HG02759 (cell line): ENCODE results near the gene GINS2.

ENCODE experiments used
- ATAC-seq: cut with Tn5 transposase; IDR thresholded peaks from one replicate; pipeline ENCODE4 v1.9.1; 2021; ENCODE audit warnings: mild to moderate bottlenecking, moderate library complexity; ENCODE audit not compliant: unreplicated experiment

GINS2 gene

DNA sequence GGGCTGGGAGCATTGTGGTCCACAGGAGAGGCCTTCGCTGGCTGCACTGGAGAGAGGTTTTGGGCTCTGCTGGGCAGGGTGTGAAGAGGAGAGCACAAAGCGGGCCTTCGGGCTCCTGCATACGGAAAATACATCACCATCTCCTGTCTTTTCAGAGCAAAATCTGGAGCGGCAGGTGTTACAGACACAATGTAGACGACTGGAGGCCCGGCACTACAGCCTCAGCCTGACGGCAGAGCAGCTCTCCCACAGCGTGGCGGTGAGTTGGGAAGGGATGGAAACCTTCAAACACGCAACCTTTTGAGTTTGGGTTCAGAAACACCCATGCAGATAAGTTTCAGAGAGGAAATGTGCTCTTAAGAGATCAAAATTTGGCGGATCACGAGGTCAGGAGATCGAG, 17.9 kb downstream of the GINS2 start:
- no peak for ATAC-seq

DNA sequence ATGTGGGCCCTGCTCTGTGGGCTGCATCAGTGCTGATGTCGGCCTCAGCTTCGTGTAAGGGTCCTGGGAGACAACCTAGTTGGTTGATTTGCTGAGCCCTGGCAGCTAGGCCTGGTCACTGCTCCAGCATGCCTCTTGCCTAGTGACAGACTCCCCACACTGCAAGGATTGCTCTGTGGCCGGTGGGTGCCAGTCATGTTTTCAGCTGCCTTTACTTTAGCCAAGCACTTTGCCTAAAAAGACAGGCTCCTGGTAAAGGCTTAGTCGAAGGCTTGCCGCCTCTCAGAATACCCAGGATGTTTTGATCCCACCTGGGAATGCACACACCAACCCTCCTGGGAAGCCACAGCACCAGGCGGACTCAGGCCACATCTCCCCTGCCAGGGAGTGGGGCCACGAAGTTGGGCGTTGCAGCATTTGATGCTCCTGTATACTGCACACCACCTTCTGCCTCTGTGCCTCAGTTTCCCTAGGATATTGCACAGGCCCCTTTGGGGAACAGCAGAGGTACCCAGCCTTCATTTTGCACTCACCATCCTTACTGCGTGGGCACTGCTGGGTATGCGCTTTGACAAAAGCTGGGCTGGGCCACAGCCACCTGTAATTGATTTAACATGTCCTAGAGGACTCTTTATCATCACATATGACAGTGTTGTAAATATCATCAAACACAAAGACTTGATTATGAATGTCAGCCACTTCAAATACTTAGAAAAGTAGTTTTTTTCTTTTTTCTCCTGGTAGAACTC, 19.9 kb downstream of the GINS2 start:
- ATAC-seq = no peak

DNA sequence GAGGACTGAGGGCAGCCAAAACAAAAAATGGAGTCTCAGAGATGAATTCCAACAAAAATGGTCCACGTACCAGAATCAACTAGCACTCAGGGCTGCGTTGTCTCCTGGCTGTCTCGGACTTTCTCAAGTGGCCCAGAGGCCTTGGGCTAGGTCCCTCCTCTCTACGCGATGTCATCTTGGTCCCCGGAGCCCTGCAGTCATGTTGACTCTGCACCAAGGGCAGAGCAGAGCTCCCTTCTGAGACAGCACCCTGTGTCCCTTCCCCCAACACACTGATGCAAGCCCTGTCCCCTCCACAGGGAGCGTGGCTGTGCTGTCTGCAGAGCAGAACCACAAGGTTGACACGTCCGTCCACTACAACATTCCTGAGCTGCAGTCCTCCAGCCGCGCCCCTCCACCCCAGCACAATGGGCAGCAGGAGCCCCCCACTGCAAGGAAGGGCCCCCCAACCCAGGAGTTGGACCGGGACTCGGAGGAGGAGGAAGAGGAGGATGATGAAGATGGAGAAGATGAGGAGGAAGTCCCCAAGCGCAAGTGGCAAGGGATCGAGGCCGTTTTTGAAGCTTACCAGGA, 20.8 kb downstream of the GINS2 start:
- no peak for ATAC-seq

DNA sequence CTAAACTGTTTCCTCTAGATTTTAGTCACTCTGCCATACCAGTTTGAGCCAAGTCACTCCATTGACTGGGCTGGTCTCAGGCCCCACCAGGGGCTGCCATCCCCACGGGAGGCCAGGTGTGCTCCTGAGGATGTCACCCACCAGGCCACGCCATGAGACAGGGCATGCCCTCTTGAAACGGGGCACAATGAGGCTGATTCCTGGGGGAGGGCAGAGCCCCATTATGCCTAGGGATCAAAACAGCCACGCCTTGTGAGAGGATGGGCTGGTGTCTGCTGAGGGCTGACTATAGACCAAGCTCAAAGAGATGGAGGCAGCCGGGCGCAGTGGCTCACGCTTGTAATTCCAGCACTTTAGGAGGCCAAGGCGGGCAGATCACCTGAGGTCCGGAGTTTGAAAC, 21.5 kb downstream of the GINS2 start:
- ATAC-seq = no peak

DNA sequence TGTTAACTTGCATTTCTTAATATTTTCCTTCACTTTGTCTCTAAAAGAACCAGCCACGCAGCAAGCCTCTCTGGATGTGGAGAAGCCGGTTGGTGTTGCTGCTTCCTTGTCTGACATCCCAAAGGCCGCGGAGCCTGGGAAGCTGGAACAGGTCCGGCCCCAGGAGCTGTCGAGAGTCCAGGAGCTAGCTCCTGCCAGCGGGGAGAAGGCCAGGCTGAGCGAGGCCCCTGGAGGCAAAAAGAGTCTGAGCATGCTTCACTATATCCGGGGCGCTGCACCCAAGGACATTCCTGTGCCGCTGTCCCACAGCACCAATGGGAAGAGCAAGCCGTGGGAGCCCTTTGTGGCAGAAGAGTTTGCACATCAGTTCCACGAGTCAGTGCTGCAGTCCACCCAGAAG, 22.8 kb downstream of the GINS2 start:
- ATAC-seq = no peak

DNA sequence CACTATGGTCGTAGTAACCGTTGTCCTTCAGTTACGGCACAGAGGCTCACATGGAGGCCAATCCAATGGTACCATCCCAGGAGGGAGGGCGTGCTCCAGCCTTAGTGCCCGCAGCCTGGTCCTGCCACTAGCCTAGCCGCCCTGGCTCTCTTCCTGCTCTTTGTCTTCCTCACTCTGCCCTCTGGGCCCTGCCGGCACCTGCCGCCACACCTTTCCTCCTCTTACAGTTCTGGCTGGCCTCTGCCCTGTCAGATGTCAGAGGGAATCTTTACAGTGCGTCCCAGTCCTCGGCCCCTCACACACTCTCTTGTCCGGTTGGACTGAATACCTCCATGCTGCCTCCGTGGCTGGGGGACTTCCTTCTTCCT, 23.4 kb downstream of the GINS2 start:
- ATAC-seq = no peak

DNA sequence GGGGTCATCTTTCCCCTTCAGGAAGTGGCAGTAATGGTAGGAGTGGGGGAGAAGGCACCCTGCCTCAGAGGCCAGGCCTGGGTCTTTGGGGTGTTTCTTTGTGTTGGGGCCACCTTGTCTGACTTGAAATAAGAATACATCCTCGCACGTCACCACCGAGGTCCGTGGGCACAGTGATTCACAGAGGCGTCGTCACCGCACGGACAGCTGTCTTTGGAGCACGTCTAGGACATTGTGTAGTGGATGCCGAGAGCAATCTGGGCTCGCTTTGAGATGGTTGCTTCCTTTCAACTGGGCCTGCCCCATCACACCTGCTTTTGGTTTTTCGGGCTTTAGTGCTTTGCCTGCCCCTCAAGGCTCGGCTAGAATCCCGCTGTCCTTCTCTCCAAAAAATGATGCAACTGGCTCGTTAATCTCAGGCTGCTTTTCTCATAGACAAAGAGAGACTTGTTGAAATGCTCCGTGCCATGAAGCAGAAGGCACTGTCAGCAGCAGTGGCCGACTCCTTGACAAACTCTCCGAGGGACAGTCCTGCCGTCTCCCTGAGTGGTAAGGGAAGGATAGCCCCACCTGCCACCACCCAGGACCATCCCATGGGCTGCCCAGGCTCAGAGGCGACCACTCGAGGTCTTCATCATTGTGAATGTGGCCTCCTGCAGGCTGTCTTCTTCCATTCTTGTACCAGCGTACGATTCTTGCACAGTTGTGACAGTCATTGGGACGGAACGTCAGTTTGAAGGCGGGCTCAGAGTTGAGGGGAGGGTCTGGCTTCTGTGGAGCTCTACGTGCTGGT, 24.0 kb downstream of the GINS2 start:
- no peak for ATAC-seq

DNA sequence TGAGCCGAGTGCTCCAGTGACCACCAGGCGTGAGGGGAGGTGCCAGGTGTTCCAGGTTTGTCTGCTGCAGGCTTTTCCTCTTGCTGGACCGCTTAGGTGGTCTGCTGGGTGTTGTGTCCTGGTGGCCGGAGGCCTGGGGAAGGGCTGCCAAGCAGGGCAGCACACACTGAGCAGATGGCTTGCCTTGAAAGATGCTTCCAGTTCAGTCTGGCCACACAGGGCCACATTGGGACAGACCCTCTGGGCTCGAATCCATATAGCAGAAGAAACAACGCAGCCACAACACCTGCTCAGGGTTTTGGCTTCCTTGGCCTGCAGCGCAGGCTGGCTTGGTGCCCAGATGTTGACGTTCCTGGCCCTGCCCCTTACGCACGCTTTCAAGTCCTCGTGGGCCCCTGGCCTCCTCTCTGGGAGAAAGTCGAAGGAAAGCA, 24.8 kb downstream of the GINS2 start:
- no peak for ATAC-seq

DNA sequence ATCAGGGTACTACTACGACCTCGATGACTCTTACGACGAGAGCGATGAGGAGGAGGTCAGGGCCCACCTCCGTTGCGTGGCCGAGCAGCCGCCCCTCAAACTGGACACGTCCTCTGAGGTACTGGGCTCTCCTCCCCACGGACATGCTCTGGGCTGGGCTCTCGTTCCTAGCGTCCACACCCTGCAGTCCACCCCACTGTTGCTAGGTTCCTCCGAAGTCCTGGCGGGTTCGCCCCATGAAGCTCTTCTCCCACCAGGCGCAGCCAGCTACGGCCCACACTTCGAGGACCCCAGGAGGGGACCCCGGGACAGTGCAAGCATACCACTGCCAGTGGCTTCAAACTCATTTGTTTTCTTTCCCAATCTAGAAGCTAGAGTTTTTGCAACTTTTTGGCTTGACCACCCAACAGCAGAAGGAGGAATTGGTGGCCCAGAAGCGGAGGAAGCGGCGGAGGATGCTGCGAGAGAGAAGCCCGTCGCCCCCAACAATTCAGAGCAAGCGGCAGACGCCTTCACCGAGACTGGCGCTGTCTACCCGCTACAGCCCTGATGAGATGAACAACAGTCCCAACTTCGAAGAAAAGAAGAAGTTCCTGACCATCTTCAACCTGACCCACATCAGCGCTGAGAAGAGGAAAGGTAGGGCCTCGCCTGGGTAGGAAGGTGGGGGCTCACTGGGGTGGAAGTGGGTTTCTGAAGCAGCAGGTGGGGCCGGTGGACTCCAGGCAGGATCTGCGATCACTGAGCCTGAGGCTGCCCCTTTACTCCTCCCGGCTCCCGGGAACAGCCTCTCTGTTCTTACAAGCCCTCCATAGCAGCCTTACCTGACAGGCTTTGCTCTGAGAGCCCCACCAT, 25.6 kb downstream of the GINS2 start:
- ATAC-seq = no peak

DNA sequence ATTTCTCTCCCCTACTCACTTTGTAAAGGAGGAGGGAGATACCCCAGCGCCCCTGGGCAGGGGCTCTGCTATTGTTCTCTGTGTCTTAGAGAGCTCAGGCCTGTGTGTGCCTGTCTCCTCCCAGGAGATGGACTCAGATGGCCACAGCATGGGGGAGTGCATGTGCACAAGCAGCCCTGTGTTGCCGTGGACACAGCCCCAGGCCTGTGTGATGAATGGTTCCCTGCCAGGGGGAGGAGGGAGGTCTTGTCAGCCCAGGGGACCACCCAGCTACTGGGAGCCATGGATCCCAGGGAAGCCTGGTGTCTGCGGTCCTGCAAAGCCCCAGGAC, 26.3 kb downstream of the GINS2 start:
- no peak for ATAC-seq

DNA sequence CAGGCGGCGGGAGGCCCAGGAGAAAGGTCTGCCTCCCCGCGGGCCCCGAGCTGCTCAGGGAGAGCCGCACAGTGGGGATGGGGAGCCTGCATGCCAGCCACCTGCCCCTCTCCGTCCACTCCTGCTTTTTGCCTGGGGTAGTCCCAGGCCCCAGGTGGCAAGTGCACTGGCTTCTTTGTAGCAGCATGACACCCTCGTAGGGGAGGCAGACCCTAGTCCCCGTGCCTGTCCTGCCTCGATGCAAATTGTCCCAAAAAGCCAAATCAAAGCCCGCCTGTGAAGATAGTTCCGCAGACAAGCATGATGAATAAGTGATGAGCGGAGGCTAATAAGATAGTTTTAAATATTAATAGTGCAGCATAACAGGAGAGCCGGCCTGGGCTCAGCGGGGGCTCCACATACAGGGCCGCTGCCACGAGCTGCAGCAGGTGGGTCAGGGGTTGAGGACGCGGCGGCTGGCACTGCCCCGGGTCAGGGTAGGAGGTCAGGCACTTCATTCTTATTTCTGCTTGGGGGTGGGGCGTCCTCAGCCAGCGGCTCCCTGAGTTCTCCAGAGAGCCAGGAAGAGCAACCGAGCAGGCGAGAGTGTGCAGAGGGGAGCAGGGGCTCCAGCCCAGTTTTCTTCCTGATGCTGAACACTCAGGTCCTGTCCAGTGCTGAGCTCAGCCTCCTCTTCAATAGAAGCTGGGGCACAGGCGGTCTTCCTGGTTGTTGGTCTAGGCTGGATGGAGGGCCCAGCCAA, 26.8 kb downstream of the GINS2 start:
- ATAC-seq = no peak

DNA sequence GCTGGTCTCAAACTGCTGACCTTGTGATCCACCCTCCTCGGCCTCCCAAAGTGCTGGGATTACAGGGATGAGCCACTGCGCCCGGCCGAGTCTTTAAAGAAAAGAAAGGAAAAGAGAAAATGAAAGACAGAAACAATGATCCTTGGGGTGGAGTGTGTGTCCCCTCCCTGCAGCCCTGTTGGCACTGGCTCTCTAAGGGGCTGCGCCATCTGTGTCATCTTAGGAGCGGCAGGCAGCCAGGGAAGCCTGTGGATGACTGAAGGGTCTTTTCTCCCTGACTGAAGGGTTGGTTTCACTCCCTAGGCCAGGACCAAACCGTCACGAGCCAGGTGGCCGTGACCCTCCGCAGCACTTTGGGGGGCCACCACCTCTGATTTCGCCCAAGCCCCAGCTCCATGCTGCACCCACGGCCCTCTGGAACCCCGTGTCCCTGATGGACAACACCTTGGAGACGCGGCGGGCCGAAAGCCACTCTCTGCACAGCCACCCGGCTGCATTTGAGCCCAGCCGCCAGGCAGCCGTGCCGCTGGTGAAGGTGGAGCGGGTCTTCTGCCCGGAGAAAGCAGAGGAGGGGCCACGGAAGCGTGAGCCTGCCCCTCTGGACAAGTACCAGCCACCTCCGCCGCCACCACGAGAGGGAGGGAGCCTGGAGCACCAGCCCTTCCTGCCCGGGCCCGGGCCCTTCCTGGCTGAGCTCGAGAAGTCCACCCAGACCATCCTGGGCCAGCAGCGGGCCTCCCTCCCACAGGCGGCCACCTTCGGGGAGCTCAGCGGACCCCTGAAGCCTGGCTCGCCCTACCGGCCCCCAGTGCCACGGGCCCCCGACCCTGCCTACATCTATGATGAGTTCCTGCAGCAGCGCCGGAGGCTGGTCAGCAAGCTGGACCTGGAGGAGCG, 27.7 kb downstream of the GINS2 start:
- no peak for ATAC-seq

DNA sequence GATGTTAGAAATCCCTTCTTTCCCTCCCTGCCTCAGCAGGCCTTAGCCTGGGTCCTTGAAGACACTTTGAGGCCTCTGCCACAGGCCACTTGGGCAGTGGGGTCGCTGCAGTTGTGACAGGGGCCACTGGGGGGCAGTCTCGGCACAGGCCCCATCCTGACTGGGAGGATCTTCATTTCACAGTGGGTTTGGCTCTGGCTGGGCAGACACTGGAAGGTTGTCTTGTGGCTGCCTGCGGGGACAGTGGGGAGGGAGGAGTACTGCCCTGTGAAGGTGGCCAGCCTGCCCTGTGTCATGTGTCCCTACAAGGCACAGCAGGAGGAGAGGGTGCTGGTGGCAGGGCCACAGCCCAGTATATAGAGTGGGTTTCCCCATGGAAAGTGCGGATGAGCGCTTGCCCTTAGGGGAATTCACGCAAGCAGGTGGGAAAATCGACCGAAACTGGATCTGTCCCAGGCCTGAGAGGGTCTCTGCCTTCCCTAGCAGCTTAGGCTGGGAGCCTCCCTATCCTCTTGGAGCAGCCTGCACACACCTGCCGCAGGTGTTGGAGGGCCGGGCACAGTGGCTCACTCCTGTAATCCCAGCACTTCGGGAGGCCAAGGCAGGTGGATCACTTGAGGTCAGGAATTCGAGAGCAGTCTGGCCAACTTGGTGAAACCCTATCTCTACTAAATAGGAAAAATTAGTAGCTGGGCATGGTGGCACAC, 28.8 kb downstream of the GINS2 start:
- ATAC-seq = peak; percentile 60

DNA sequence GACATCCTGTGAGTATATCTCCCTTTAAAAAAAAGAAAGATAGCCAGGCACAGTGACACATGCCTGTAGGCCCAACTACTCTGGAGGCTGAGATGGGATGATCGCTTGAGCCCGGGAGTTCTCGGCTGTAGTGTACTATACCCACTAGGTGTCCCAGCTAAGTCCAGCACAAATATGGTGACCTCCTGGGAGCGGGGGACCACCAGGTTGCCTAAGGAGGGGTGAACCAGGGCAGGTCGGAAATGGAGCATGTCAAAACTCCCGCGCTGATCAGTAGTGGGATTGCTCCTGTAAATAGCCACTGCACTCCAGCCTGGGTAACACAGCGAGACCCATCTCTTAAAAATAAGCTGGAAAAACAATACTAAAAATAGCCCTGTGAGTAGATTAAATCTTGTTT, 29.4 kb downstream of the GINS2 start:
- ATAC-seq = no peak

DNA sequence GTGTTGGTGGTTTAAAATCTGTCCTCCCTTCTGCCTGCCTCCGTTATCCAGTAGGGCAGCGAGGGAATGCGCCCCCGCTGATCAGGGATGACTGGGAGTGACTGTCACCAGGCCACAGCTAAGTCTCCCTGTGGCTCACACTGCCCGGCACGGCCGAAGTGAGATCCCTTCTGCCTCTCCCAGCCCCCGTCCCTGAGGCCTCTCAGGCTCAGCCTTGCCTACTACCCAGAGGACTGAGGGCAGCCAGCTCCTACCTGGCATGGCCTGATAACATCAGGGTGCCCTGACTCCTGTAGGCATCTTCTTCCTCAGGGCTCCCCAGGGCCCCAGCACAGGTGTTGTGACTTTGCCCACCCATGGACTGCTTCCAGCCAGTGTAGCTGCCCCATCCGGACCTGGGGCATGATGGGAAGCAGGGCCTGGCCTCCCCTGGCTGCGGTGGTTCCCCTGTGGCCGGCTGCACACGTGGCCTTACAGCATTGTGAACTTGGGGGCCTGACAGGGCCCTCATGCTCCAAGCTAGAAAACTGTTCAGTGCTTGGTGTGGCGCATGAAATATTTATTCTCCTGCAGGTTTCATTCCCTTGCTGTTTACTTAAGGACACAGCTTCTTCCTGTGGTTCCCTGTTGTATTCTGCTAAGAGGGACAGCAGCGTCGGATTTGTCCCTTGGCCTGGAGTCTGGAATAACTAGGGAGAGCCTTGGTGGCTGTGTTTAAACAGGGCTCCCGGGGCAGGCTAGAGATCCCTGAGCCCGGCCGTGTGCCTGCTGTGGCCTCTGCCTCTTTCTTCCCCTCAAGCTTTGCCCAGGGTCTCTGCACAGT, 30.0 kb downstream of the GINS2 start:
- ATAC-seq = no peak

DNA sequence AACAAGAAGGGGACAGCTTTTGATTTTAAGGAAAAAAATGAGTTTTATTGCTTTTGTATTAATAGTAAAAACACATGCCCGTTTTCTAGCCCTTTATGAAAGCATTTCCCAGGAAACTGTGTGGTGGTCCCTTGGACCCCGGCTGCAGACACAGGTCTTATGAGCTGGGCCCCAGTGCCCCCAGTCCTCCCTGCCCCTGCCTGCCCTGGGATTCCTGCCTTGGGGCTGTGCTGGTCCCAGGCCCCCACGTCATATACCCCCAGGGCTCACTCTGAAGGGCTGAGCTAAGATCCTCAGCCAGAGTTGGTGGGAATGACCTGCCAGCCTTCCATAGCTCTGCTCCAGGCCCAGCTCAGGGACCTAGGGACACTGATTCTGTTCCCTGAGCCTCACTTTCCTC, 30.8 kb downstream of the GINS2 start:
- ATAC-seq = no peak

DNA sequence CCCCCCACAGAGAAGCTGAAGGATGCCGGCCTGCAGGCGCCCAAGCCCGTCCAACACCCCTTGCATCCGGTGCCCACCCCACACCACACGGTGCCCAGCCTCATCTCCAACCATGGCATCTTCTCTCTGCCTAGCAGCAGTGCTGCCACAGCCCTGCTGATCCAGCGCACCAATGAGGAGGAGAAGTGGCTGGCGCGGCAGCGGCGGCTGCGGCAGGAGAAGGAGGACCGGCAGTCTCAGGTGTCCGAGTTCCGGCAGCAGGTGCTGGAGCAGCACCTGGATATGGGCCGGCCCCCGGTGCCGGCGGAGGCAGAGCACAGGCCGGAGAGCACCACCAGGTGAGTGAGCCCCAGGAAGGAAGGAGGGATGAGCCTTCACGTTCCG, 31.5 kb downstream of the GINS2 start:
- ATAC-seq = no peak
